DOHH2 (cell line): ENCODE measurements around the gene SHISA7.

Experiments
- H3F3A ChIP-seq: fragments of 200-600 bp; sonication (generic), shearing (Covaris generic); 2 replicates; pipeline ENCODE4 v1.6.0; 2016; ENCODE audit warnings: antibody characterized with exemption, mild to moderate bottlenecking; ENCODE audit not compliant: control insufficient read depth, insufficient read depth
- H3K27ac ChIP-seq: fragments of 200-600 bp; sonication (generic); 2 replicates; pipeline ENCODE4 v1.5.1; 2014; ENCODE audit warnings: low read depth, mild to moderate bottlenecking, low read length, moderate library complexity
- H3K27me3 ChIP-seq: fragments of 200-600 bp; sonication (generic); 2 replicates; pipeline ENCODE4 v1.6.1; 2014; ENCODE audit warnings: mild to moderate bottlenecking, low read length, mixed read lengths; ENCODE audit not compliant: control insufficient read depth
- H3K36me3 ChIP-seq: fragments of 200-600 bp; sonication (generic); 2 replicates; pipeline ENCODE4 v1.6.1; 2014; ENCODE audit warnings: mild to moderate bottlenecking, low read length, moderate library complexity, mixed read lengths; ENCODE audit not compliant: control insufficient read depth
- H3K4me1 ChIP-seq: fragments of 200-600 bp; sonication (generic); 2 replicates; pipeline ENCODE4 v1.6.1; 2014; ENCODE audit warnings: mild to moderate bottlenecking, low read length, mixed read lengths; ENCODE audit not compliant: control insufficient read depth
- H3K4me2 ChIP-seq: fragments of 200-600 bp; sonication (generic); 2 replicates; pipeline ENCODE4 v1.6.0; 2014; ENCODE audit warnings: mild to moderate bottlenecking, low read length, moderate library complexity
- H3K4me3 ChIP-seq: fragments of 200-600 bp; sonication (generic); 2 replicates; pipeline ENCODE4 v1.5.1; 2014; ENCODE audit warnings: mild to moderate bottlenecking, low read length, mixed read lengths
- H3K79me2 ChIP-seq: fragments of 200-600 bp; sonication (generic); 2 replicates; pipeline ENCODE4 v1.6.1; 2014; ENCODE audit warnings: mild to moderate bottlenecking, low read length, mixed read lengths; ENCODE audit not compliant: control insufficient read depth
- H3K9me2 ChIP-seq: fragments of 200-600 bp; sonication (generic); replicated peaks from 2 replicates; pipeline ENCODE4 v1.6.1; 2014; ENCODE audit warnings: mild to moderate bottlenecking, low read length, mixed read lengths; ENCODE audit not compliant: control insufficient read depth
- H3K9me3 ChIP-seq: fragments of 200-600 bp; sonication (generic); 2 replicates; pipeline ENCODE4 v1.6.1; 2014; ENCODE audit warnings: antibody characterized with exemption, low read length, mixed read lengths; ENCODE audit not compliant: control insufficient read depth, insufficient read depth
- H4K20me1 ChIP-seq: fragments of 200-600 bp; sonication (generic); 2 replicates; pipeline ENCODE4 v1.6.0; 2014; ENCODE audit warnings: low read depth, mild to moderate bottlenecking, antibody characterized with exemption, low read length, moderate library complexity; ENCODE audit not compliant: control insufficient read depth, insufficient read depth
- EZH2phosphoT487 ChIP-seq: fragments of 200-600 bp; sonication (generic); IDR thresholded peaks from 2 replicates; pipeline ENCODE4 v1.6.1; 2017; ENCODE audit warnings: borderline replicate concordance, mild to moderate bottlenecking, antibody characterized with exemption, low read length, moderate library complexity, mixed read lengths
- TF ChIP-seq, protein P1 (sequence below): fragments of 200-600 bp; sonication (generic); IDR thresholded peaks from one replicate; pipeline ENCODE4 v1.5.1; 2014; ENCODE audit warnings: antibody characterized with exemption, mild to moderate bottlenecking, low read depth, low read length; ENCODE audit not compliant: poor library complexity, severe bottlenecking

Gene SHISA7

DNA sequence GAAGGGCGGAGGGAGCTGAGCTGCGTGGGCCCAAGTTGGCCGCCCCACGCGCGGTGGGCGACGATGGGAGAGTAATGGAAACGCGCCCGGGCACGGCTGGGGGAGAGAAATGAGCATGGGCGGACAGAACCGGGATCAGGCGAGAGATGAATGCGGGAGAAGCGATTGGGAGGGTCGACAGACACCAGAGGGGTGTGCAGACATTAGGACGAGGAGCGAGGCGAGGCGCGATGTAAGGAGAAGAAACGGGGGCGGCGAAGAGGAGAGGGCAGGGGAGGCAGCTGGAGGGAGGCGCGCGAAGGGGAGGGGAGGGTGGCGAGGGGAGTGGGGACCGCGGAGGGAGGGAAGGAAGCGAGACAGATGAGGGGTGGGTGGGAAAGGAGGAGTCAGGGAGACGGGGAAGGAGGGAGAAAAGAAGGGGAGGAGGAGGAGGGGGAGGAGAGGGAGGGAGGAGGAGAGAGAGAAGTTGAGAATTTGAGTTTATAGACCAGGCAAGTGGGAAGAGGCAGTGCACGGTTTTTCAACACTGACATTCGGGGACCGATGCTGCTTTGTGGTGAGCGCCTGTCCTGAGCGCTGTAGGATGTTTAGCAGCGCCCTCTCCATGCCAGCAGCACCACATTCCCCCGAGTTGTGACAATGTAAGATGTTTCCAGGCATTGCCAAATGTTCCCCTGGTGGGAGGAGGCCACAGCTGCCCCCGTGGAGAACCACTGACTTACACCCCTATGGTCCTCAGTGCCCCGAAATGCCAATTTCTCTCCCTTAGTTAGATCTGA, at the start of gene SHISA7:
TSS of gene SHISA7 (minus strand) at position 256 of the 779 bp plus-strand sequence. CDS start 437 bp downstream, outside the sequence.
- Histone ChIP-seq H3K9me3 (no peaks in the 10 kb centered on the region), H3K4me2 (no peak within 1 kb of the TSS), H3K4me3 (no peak within 1 kb of the TSS), H3K79me2 (no peaks in the 10 kb centered on the region), H3K27me3 (peaks cover 32% of the 10 kb centered on the region), H3F3A (peaks cover 5% of the 10 kb centered on the region; the same call in 1 of the 2 replicates), H3K4me1 (peaks cover 15% of the 10 kb centered on the region), H3K9me2 (no peaks in the 10 kb centered on the region), H4K20me1 (no peaks in the 10 kb centered on the region; the same call in 1 of the 2 replicates), H3K27ac (no peak within 1 kb of the TSS), H3K36me3 (no peaks in the 10 kb centered on the region)
- TF ChIP-seq EZH2phosphoT487, result no peak
- TF ChIP-seq, protein P1, sequence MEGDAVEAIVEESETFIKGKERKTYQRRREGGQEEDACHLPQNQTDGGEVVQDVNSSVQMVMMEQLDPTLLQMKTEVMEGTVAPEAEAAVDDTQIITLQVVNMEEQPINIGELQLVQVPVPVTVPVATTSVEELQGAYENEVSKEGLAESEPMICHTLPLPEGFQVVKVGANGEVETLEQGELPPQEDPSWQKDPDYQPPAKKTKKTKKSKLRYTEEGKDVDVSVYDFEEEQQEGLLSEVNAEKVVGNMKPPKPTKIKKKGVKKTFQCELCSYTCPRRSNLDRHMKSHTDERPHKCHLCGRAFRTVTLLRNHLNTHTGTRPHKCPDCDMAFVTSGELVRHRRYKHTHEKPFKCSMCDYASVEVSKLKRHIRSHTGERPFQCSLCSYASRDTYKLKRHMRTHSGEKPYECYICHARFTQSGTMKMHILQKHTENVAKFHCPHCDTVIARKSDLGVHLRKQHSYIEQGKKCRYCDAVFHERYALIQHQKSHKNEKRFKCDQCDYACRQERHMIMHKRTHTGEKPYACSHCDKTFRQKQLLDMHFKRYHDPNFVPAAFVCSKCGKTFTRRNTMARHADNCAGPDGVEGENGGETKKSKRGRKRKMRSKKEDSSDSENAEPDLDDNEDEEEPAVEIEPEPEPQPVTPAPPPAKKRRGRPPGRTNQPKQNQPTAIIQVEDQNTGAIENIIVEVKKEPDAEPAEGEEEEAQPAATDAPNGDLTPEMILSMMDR, result no peak

DNA sequence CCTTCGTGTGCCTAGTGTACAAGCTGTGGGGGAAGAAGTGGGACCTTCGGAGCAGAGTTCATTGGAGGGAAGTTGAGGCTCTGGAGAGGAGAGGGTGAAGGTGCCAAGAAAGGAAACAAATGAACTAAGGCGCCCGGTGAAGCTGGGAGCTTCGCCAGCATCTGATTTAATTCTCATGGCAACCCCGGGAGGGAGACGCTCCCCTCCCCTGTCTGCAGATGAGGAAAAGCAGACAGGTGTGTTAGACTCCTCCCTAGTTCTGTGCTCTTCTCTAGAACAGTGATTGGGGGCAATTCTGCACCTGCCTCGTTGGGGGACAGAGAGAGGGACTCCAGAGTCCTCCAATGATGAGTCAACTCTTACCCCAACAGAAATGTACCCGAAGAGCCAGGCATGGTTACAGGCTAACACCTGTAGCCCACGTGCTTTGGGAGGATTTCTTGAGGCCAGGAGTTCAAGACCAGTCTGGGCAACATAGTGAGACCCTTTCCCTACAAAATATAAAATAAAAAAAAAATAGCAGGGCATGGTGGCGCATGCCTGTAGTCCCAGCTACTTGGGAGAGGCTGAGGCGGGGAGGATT, 49.4 kb upstream of the SHISA7 start:
- no peaks in the 10 kb centered on the region for H4K20me1 ChIP-seq
- no peaks in the 10 kb centered on the region; the same call in 1 of the 2 replicates for H3K4me1 ChIP-seq
- no peaks in the 10 kb centered on the region for H3K36me3 ChIP-seq
- H3K9me2 ChIP-seq, result no peaks in the 10 kb centered on the region
- H3K4me3 ChIP-seq, result no peak overlapping the region
- no peaks in the 10 kb centered on the region for H3K27me3 ChIP-seq
- no peaks in the 10 kb centered on the region; the same call in 1 of the 2 replicates for H3F3A ChIP-seq
- no peak overlapping the region for H3K27ac ChIP-seq
- TF ChIP-seq, protein P1, result no peak
- no peak for TF ChIP-seq EZH2phosphoT487
- H3K79me2 ChIP-seq, result no peaks in the 10 kb centered on the region
- H3K4me2 ChIP-seq, result no peak overlapping the region
- H3K9me3 ChIP-seq, result no peaks in the 10 kb centered on the region

DNA sequence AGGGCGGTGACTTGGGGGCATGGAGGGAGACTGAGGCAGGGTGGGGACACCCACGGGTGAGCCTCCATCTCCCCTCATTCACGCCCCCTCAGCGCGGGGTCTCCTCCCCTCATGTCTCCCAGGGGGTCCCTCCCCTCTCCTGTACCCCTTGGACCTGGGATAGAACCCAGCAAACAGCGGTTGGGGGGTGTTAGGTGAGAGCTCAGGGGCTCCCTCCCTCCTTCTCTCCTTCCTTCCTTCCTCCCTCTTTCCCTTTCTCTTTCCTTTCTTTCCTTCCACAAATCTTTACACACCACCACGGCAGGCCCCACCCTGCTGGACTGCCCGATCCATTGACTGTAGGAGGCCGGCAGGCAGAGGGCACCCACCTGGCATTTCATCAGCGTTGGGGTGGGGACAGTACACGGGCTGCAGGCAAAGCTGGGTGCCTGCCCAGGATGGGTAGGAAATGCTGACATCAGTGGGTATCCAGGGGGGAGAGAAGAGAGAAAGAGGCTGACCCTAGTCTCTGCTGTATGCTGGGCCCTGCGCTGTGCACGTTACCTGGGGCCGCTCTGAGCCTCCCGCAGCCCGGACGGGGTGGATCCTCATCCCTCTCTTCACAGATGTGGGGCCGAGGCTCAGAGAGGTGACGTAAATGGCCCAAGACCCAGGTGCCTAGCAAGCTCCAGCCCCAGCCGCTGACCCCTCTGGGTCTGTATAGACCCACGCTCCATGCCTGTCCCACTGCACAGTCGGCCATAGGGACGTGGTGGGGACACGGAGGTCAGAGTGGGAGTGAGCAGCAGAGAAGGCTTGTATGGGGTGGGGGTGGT, 48.7 kb upstream of the SHISA7 start:
- Histone ChIP-seq H3K27me3 (no peaks in the 10 kb centered on the region), H3F3A (no peaks in the 10 kb centered on the region; the same call in 1 of the 2 replicates), H3K4me1 (no peaks in the 10 kb centered on the region; the same call in 1 of the 2 replicates), H3K79me2 (no peaks in the 10 kb centered on the region), H3K4me2 (no peak overlapping the region), H4K20me1 (no peaks in the 10 kb centered on the region), H3K27ac (no peak overlapping the region), H3K36me3 (no peaks in the 10 kb centered on the region), H3K4me3 (no peak overlapping the region), H3K9me3 (no peaks in the 10 kb centered on the region), H3K9me2 (no peaks in the 10 kb centered on the region)
- no peak for TF ChIP-seq EZH2phosphoT487
- TF ChIP-seq, protein P1, result no peak
